Ishikawa (cell line): ENCODE results near the gene APOA5.

Experiments
- CREB1 ChIP-seq: IDR thresholded peaks from 2 replicates; pipeline ENCODE4 v1.6.1; 2012; ENCODE audit warnings: low read depth
- EP300 ChIP-seq: IDR thresholded peaks from 2 replicates; pipeline ENCODE4 v1.6.1; 2012; ENCODE audit warnings: borderline replicate concordance
- FOXM1 ChIP-seq: IDR thresholded peaks from 2 replicates; pipeline ENCODE4 v1.6.1; 2012; ENCODE audit warnings: low read depth, borderline replicate concordance
- MAX ChIP-seq: IDR thresholded peaks from 2 replicates; pipeline ENCODE4 v1.6.1; 2012
- NFIC ChIP-seq: IDR thresholded peaks from 2 replicates; pipeline ENCODE4 v1.6.1; 2012
- RAD21 ChIP-seq: IDR thresholded peaks from 2 replicates; pipeline ENCODE4 v1.6.1; 2012; ENCODE audit warnings: low read depth
- TAF1 ChIP-seq: IDR thresholded peaks from 2 replicates; pipeline ENCODE4 v1.6.1; 2012; ENCODE audit warnings: low read depth, mild to moderate bottlenecking
- TCF12 ChIP-seq: IDR thresholded peaks from 2 replicates; pipeline ENCODE4 v1.6.1; 2012; ENCODE audit warnings: low read depth
- TEAD4 ChIP-seq: IDR thresholded peaks from 2 replicates; pipeline ENCODE4 v1.6.1; 2012
- YY1 ChIP-seq: IDR thresholded peaks from 2 replicates; pipeline ENCODE4 v1.6.1; 2012; ENCODE audit warnings: low read depth
- ZBTB7A ChIP-seq: IDR thresholded peaks from 2 replicates; pipeline ENCODE4 v1.6.1; 2012; ENCODE audit warnings: low read depth
- TF ChIP-seq, protein P1 (sequence below): IDR thresholded peaks from 2 replicates; pipeline ENCODE4 v1.6.1; 2012; ENCODE audit warnings: low read depth, mild to moderate bottlenecking

- TF ChIP-seq YY1 (no peak), EP300 (no peak), TAF1 (no peak), MAX (no peak), TCF12 (no peak), FOXM1 (no peak), RAD21 (no peak), TEAD4 (no peak), NFIC (no peak), ZBTB7A (no peak), CREB1 (no peak)
- TF ChIP-seq, protein P1, sequence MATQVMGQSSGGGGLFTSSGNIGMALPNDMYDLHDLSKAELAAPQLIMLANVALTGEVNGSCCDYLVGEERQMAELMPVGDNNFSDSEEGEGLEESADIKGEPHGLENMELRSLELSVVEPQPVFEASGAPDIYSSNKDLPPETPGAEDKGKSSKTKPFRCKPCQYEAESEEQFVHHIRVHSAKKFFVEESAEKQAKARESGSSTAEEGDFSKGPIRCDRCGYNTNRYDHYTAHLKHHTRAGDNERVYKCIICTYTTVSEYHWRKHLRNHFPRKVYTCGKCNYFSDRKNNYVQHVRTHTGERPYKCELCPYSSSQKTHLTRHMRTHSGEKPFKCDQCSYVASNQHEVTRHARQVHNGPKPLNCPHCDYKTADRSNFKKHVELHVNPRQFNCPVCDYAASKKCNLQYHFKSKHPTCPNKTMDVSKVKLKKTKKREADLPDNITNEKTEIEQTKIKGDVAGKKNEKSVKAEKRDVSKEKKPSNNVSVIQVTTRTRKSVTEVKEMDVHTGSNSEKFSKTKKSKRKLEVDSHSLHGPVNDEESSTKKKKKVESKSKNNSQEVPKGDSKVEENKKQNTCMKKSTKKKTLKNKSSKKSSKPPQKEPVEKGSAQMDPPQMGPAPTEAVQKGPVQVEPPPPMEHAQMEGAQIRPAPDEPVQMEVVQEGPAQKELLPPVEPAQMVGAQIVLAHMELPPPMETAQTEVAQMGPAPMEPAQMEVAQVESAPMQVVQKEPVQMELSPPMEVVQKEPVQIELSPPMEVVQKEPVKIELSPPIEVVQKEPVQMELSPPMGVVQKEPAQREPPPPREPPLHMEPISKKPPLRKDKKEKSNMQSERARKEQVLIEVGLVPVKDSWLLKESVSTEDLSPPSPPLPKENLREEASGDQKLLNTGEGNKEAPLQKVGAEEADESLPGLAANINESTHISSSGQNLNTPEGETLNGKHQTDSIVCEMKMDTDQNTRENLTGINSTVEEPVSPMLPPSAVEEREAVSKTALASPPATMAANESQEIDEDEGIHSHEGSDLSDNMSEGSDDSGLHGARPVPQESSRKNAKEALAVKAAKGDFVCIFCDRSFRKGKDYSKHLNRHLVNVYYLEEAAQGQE: no peak
Measured at GRCh38 chr11:116832350-116833290, 40.9 kb upstream of the APOA5 start.
